Ovary (tissue), 9 donors: ENCODE measurements around the gene HEBP1. TPM values are rescaled to one million over a fixed set of nuclear protein-coding genes. Genes with fewer than 3 reads are reported as not detected.

Experiments
- DNase-seq, 5 donors: peaks; one replicate each; pipeline ENCODE4 v3.0.0-alpha.2; 2019 to 2020
- H3K27ac ChIP-seq, 2 donors: fragments of 200-600 bp; one replicate each; pipeline versions ENCODE4 v1.5.1 to v1.8.0; 2019 to 2022
- H3K27me3 ChIP-seq: fragments of 200-600 bp; one replicate; pipeline ENCODE4 v1.8.0; 2022
- H3K36me3 ChIP-seq: fragments of 200-600 bp; sonication (generic); one replicate; pipeline ENCODE4 v1.5.1; 2019
- H3K4me1 ChIP-seq: one replicate; pipeline ENCODE4 v1.8.1; 2013; ENCODE audit warnings: mild to moderate bottlenecking, moderate library complexity; ENCODE audit not compliant: insufficient read depth
- H3K4me3 ChIP-seq: fragments of 200-600 bp; sonication (generic); one replicate; pipeline ENCODE4 v1.5.1; 2017
- H3K9me3 ChIP-seq, 2 donors: fragments of 200-600 bp in 1 of 2; sonication (generic) in 1 of 2; one replicate each; pipeline versions ENCODE4 v1.5.1 to v1.8.1; 2013 to 2019; ENCODE audit warnings: mild to moderate bottlenecking in 1 of 2, moderate library complexity in 1 of 2
- EP300 ChIP-seq: sonication (generic); formaldehyde crosslinking; IDR thresholded peaks from one replicate; pipeline ENCODE4 v1.6.1; 2017; ENCODE audit warnings: antibody characterized with exemption
- POLR2A ChIP-seq: fragments of 450-650 bp; IDR thresholded peaks from one replicate; pipeline ENCODE4 v1.6.1; 2017; ENCODE audit warnings: antibody characterized with exemption, mild to moderate bottlenecking, moderate library complexity
- WGBS, 3 donors: extraction: QIAGEN DNeasy Blood & Tissue Kit in 1 of 3; methylation state at CpG; one replicate each; pipeline versions ENCODE4 v1.1.5 to v1.1.7; 2013 to 2017; 5-methylcytosine and 5-hydroxymethylcytosine counted together
- intact Hi-C, 4 donors: fragments of 100-400 bp; cut with DNase I; formaldehyde crosslinking; loops; one replicate each; pipeline versions ENCODE4 v1.11.0 to v1.15.1; 2022 to 2023
- polyA plus RNA-seq, 2 donors: library from polyadenylated mRNA; stranded (reverse); fragments of 200-250 nt in 1 of 2; fragments of 350-450 nt in 1 of 2; fragmentation: Illumina TruSeq in 1 of 2; extraction: RNeasy Lipid Tissue Mini Kit (QIAGEN cat#74804) in 1 of 2; gene quantifications; one replicate each; pipeline ENCODE4 v1.2.3, GENCODE V29; 2013 to 2014
- total RNA-seq, 7 donors: library from RNA; depleted of rRNA in 2 of 7; stranded (reverse); fragments of >200 nt in 2 of 7; fragmentation: NEBNext Ultra II Directional in 3 of 7; extraction: Animal tissue kit (Norgen Biotek cat#: 25700) in 3 of 7; gene quantifications; one replicate each; pipeline versions ENCODE4 v1.1.0 to v1.2.4, GENCODE V29; 2016 to 2023
- TF ChIP-seq, protein P1 (sequence below), 3 donors: fragments of 450-650 bp in 2 of 3; fragments of 200-600 bp in 1 of 3; IDR thresholded peaks; one replicate each; pipeline versions ENCODE4 v1.5.1 to v1.8.0; 2016 to 2022; ENCODE audit warnings: antibody characterized with exemption in 3 of 3, mild to moderate bottlenecking in 1 of 3
- donor health status: DM: no; HTN: no; CAD: no; lungs with moderate emphysema.
- donor health status: DM: no; HTN: no; CAD: no.
- donor health status: Bipolar disorder and iron deficiency.
- donor health status: DM: yes; HTN: yes; CAD: no.
- donor health status: DM: no; HTN: no; CAD: no.
- donor health status: DM: yes; HTN: yes; CAD: no.

Gene HEBP1
- total and polyA plus RNA-seq, 9 donors = 31.6 to 150 (median 85.4) TPM

DNA sequence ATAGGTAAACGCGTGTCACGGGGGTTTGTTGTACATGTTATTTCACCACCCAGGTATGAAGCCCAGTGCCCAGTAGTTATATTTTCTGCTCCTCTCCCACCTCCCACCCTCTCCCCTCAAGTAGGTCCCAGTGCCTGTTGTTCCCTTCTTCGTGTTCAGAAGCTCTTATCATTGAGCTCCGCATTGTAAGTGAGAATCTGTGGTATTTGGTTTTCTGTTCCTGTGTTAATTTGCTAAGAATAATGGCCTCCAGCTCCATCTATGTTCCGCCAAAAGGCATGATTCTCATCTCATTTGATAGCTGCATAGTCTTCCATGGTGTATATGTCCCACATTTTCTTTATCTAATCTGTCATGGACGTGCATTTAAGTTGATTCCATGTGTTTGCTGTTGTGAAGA, 41.2 kb downstream of the HEBP1 start:
- Histone ChIP-seq H3K36me3 (no peaks in the 10 kb centered on the region), H3K4me3 (no peak overlapping the region), H3K9me3 (no peaks in the 10 kb centered on the region), H3K4me1 (no peaks in the 10 kb centered on the region), H3K27me3 (no peaks in the 10 kb centered on the region), H3K27ac (no peak overlapping the region)
- DNase-seq = no peak
- intact Hi-C loops = no loop called here
- TF ChIP-seq EP300 = no peak
- TF ChIP-seq, protein P1, sequence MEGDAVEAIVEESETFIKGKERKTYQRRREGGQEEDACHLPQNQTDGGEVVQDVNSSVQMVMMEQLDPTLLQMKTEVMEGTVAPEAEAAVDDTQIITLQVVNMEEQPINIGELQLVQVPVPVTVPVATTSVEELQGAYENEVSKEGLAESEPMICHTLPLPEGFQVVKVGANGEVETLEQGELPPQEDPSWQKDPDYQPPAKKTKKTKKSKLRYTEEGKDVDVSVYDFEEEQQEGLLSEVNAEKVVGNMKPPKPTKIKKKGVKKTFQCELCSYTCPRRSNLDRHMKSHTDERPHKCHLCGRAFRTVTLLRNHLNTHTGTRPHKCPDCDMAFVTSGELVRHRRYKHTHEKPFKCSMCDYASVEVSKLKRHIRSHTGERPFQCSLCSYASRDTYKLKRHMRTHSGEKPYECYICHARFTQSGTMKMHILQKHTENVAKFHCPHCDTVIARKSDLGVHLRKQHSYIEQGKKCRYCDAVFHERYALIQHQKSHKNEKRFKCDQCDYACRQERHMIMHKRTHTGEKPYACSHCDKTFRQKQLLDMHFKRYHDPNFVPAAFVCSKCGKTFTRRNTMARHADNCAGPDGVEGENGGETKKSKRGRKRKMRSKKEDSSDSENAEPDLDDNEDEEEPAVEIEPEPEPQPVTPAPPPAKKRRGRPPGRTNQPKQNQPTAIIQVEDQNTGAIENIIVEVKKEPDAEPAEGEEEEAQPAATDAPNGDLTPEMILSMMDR (IDR thresholded peaks at IDR 0.05) = no peak
- TF ChIP-seq POLR2A = no peak
- 73 to 80% (median 73%) methylated on average over 7 of the region's 7 CpGs for WGBS, 3 donors

DNA sequence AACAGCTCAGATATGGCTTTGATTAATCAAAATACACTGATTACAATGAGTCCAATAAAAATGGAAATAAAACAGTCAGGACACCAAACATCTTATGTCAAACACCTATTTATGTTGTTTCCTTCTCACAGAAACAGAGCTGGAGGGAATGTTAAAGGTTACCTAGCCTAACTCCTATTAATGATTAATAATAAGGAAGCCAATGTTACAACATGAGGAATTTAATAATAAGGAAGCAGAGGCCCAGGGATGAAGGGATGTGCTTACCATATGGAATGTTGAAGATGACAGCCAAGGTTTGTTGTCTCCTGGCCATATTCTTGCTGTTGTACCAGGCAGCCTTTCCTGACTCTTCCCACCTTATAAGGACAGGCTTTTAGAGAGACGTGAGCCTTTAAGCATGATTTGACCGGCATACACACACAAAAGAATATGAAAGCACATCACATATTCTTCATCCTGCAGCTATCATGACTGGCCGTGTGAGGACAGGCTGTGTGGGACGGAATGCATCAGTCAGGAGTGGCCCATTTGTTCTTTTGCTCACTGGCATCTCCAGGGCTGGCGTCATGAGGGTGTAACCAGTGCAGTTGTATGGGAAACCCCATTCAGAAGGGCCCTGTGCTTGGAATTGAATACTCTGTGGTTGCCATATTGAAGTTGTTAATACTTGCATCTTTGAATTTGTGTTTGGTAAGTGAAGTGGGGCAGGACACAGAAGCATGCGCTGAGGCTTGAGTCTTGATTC, 45.0 kb downstream of the HEBP1 start:
- no peaks in the 10 kb centered on the region for H3K4me1 ChIP-seq
- TF ChIP-seq EP300 (no peak), POLR2A (no peak)
- TF ChIP-seq, protein P1 (IDR thresholded peaks at IDR 0.05) = no peak
- intact Hi-C loops = no loop called here

DNA sequence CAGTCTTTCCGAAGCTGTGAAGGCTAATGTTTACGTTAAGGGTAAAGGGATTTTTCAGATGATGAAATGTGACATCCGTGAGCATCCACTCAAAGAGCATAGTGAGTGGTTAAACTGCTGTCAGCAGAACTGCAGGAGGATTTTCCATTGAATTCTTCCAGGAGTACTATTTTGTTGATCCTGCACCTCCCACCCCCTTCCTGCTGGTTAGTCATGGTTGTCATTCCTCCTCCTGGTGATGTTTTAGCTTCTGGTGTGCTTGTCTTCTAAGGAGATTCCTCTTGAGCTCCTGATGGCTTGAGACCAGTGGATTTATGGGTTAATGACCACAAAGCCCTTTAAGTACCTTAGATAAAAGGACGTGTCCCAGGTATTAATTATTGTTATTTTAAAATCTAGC, 45.7 kb downstream of the HEBP1 start:
- TF ChIP-seq, protein P1 (IDR thresholded peaks at IDR 0.05) = no peak
- TF ChIP-seq POLR2A = no peak
- TF ChIP-seq EP300 = no peak
- no peak overlapping the region for H3K4me3 ChIP-seq
- no peak for DNase-seq
- H3K4me1 ChIP-seq = no peaks in the 10 kb centered on the region
- H3K27ac ChIP-seq = no peak overlapping the region
- no peaks in the 10 kb centered on the region for H3K27me3 ChIP-seq
- no peaks in the 10 kb centered on the region for H3K36me3 ChIP-seq
- WGBS, 3 donors = 63 to 69% (median 65%) methylated on average over 4 of the region's 4 CpGs
- H3K9me3 ChIP-seq = no peaks in the 10 kb centered on the region
- intact Hi-C loops = no loop called here

More for the DNA sequence above, 45.0 kb downstream of the HEBP1 start:
- no peaks in the 10 kb centered on the region for H3K27me3 ChIP-seq
- DNase-seq = no peak
- H3K4me3 ChIP-seq = no peak overlapping the region
- H3K9me3 ChIP-seq = no peaks in the 10 kb centered on the region
- H3K27ac ChIP-seq = no peak overlapping the region
- 78 to 91% (median 78%) methylated on average over 6 of the region's 6 CpGs for WGBS, 3 donors
- H3K36me3 ChIP-seq = no peaks in the 10 kb centered on the region

DNA sequence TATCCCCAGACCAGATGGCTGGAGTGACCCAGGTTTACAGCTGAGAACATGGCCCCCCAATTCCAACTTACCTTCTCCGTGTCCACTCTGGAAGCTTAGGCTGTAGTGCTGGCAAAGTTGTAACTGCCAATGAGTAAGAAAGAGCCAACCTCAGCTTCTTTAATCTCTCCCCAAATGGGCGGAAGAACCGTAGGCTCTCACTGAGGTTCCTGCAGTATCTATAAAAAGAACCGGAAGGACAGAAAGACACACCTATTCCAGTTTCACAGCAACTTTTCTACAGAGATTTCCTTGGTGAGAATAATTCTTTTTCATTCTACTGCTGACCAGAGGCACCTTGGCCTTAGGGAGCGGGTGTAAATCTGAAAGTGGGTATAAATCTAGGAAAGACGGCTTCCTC, 48.0 kb downstream of the HEBP1 start, which contains the start of gene GPRC5D:
TSS of gene GPRC5D (minus strand) at position 135 of the 400 bp plus-strand sequence. CDS start 1,786 bp downstream, outside the sequence.
- Histone ChIP-seq H3K4me1 (no peaks in the 10 kb centered on the region), H3K9me3 (no peaks in the 10 kb centered on the region), H3K27ac (no peak within 1 kb of the TSS), H3K4me3 (no peak within 1 kb of the TSS), H3K27me3 (no peaks in the 10 kb centered on the region), H3K36me3 (no peaks in the 10 kb centered on the region)
- DNase-seq = no peak
- WGBS, 3 donors = 95 to 97% (median 95%) methylated on average over 6 of the region's 6 CpGs
- intact Hi-C loops = no loop called here
- TF ChIP-seq POLR2A = no peak
- TF ChIP-seq, protein P1 (IDR thresholded peaks at IDR 0.05) = no peak
- no peak for TF ChIP-seq EP300
